ENCODE measurements around the gene AP5M1. TPM values are rescaled to one million over a fixed set of nuclear protein-coding genes. Genes with fewer than 3 reads are reported as not detected.
"Not testable (repeated sequence)": the region's sequence is repeated elsewhere in the genome, so short reads cannot be mapped to it uniquely, and the experiment has no call there.

Gene AP5M1
- total RNA-seq, 1 donor, result 22.4 TPM

GRCh38 chr14:57287745-57288144, 19.0 kb downstream of the AP5M1 start:
- no peak for DNase-seq (ENCODE audit: low read depth in 2 of 3, low spot score in 2 of 3)

GRCh38 chr14:57290751-57291150, 22.0 kb downstream of the AP5M1 start:
- DNase-seq (ENCODE audit: low read depth in 2 of 3, low spot score in 2 of 3), result no peak

DNA sequence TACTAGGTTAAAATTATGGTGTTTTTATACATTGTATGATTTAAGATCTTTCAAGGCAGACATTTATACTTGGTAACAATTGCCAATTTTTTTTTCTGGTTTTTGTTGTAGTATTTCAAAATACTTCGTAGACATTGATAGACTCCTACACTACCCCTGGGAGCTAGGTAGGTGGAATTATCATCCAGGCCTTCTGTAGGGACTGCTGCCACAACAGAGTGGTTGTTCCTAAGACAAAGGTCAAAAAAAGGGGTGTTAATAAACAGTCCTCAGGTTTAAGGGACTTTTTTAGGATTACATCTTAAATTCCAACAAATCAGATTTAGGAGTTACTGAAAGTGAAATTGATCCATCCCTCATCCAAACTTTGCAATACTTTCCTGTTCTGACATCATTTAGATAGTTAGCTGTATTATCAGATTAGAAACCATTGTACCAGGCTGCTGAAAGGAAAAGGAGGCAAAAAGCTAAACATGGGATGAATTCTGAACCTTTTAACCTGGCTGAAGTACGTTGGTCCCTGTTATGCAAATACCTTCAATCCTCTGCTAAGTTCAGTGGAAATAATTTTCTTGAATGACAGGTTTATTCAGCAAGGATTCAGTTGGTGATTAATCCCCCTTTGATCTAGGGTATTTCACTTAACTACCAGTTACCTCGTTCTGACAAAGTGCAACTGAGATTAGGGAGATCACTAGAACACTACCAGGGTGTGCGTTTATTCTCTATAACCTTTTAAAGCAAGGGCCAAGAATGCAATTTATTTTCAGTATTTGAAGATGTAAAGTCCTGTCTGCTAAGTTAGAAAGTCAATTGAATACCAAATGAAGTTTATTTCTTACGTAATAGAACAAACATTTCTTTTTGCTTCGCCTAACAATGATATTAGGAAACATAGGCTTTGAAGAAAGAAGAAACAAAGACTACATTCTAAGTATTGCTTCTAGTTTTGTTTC, 23.2 kb downstream of the AP5M1 start:
- no peak for DNase-seq (ENCODE audit: low read depth in 2 of 3, low spot score in 2 of 3)

- peak in 2 of 3 donors; percentile 9 to 44 for DNase-seq (ENCODE audit: low read depth in 2 of 3, low spot score in 2 of 3)
These were observed 25.4 kb downstream of the AP5M1 start for GRCh38 chr14:57293866-57294837.

DNA sequence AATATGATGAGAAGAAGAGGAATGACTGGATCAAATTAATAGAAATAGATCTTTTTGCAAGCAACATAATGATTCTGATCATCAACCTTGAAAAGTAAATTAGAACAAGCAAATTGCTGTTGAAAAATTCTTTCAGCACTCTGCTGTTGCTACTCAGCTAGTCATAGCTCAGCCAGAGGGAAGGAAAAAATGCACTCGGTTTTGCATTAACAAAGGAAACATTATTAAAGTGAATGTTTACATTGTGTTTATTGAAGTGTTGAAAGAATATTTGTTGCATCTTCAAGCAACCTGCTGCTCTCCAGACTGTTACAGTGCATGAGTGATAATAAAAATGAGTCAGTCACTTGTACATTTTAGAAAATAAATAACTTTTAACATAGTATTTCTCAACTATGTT, 26.5 kb downstream of the AP5M1 start:
- DNase-seq (ENCODE audit: low read depth in 2 of 3, low spot score in 2 of 3), result no peak

- no peak for DNase-seq (ENCODE audit: low read depth in 2 of 3, low spot score in 2 of 3)
These were observed 29.1 kb downstream of the AP5M1 start for GRCh38 chr14:57297852-57298251.

DNA sequence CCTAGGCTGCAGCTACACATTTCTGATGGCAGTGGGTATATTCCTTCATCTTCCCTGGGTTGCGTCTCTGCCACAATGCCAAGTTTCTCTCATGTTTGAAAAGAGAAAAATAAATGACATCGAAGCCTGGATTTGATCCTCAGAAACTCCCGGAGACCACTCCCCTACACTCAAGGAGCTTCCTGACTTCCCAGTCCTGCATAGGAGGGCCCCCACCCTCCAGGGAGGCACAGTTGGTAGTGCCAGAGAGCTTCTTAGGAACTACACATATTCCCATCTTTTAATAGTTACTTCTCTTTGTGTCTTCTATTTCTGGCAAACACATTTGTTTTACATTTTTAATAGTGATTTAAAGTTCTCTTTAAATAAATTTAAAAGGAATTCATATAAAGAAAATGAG, 30.7 kb downstream of the AP5M1 start:
- DNase-seq (ENCODE audit: low read depth in 2 of 3, low spot score in 2 of 3), result no peak

GRCh38 chr14:57302883-57303282, 34.1 kb downstream of the AP5M1 start:
- no peak for DNase-seq (ENCODE audit: low read depth in 2 of 3, low spot score in 2 of 3)

DNA sequence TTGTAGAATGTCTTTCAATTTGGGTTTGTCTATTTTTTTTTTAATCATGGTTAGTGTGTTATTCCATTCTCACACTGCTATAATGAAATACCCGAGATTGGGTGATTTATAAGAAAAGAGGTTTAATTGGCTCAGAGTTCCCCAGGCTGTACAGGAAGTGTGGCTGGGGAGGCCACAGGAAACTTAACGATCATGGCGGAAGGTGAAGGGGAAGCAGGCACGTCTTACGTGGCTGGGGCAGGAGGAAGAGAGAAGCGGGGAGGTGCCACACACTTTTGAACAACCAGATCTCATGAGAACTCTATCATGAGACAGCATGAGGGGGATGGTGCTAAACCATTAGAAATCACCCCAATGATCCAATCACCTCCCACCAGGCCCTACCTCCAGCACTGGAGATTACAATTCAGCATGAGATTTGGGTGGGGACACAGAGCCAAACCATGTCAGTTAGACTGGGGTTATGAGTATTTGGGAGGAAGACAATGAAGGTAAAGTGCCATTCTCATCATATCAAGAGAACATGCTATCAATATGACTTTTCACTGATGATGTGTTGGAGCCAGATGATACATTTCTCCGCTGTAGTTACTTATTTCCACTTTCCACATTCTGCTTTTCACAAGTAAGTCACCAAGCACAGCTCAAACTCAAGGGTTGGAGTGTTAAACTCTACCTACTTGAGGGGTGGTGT, 45.8 kb downstream of the AP5M1 start:
- DNase-seq (ENCODE audit: low read depth in 2 of 3, low spot score in 2 of 3), result peak in 1 of 3 donors; percentile 50

- DNase-seq (ENCODE audit: low read depth in 2 of 3, low spot score in 2 of 3), result peak; percentile 42 to 89 (median 67)
These were observed 48.6 kb downstream of the AP5M1 start for GRCh38 chr14:57317248-57317833.

- DNase-seq (ENCODE audit: low read depth in 2 of 3, low spot score in 2 of 3), result no peak
These were observed 50.9 kb downstream of the AP5M1 start for GRCh38 chr14:57319636-57320192.

DNA sequence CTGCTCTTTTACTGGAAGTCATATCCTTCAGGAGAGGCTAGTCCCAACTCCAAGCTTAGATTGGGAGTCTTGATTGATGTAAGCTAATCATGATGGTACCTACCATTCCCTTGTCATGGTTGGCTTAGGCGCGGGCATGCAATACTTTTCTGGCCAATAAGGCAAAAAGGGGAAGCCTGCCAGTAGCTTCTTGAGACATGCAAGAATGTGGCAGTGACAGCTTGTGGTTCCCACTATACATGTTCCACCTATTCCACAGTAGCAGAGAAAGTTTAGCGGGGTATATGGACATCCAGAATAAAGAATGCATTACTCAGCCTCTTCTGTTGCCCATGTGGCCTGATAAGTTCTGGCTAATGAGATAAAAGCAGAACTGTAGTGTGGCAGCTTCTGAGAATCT, 55.0 kb downstream of the AP5M1 start:
- peak in 1 of 3 donors; percentile 16 for DNase-seq (ENCODE audit: low read depth in 2 of 3, low spot score in 2 of 3)

DNA sequence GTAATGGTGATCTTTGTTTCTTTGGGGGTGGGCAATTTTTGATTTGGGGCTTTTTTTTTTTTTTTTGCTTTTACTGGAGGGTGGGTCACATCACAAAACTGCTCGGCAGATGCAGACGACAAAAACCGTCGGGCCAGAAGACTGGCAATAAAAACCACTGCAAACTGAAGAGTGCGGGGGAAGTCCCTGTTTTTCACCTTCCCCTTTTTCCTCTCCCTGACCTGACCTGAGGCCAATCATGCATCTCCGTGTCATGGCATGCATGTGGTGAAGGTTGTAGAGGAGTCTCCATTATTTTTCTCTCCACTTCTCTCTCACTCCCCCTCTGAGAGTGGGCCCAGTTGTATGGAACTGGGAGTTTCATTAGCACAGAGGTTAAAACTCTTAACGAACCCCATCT, 57.5 kb downstream of the AP5M1 start:
- DNase-seq (ENCODE audit: low read depth in 2 of 3, low spot score in 2 of 3), result no peak

- no peak for DNase-seq (ENCODE audit: low read depth in 2 of 3, low spot score in 2 of 3)
These were observed 61.1 kb downstream of the AP5M1 start for GRCh38 chr14:57329833-57330232.

DNA sequence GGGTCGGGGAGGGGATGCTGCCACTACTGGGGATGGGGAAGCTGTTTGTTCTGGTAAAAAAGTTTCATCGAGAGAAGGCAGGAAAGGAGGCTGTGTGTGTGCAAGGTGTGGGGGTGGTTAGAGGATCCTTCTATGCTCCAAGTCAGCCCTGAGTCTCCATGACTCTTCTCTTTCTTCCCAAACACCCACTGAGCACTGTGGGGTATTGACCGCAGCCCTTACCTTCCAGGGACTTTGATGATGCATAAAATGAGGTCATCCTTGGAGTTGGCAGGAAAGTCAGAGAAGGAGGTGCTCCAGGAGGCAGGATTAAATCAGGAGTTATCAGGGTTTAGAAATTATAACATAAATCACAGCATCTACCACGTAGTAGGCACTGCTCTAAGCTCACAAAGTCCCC, 63.7 kb downstream of the AP5M1 start:
- not testable (repeated sequence) for DNase-seq (ENCODE audit: low read depth in 2 of 3, low spot score in 2 of 3)

GRCh38 chr14:57333726-57334125, 65.0 kb downstream of the AP5M1 start:
- DNase-seq (ENCODE audit: low read depth in 2 of 3, low spot score in 2 of 3), result not testable (repeated sequence)

DNA sequence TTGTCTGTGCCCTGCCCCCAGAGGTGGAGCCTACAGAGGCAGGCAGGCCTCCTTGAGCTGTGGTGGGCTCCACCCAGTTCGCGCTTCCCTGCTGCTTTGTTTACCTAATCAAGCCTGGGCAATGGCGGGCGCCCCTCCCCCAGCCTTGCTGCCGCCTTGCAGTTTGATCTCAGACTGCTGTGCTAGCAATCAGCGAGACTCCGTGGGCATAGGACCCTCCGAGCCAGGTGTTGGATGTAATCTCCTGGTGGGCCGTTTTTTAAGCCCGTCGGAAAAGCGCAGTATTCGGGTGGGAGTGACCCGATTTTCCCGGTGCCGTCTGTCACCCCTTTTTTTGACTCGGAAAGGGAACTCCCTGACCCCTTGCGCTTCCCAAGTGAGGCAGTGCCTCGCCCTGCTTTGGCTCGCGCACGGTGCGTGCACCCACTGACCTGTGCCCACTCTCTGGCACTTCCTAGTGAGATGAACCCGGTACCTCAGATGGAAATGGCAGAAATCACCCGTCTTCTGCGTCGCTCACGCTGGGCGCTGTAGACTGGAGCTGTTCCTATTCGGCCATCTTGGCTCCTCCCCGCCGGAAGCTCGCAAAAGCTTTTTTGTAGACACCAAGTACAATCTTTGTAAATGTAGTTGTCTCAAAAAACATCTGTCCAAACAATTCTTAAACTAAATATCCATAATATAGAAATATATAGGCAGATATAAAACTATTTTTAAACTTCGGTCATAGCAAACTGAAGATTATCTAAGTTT, 75.0 kb downstream of the AP5M1 start:
- DNase-seq (ENCODE audit: low read depth in 2 of 3, low spot score in 2 of 3), result not testable (repeated sequence)

- no peak for DNase-seq (ENCODE audit: low read depth in 2 of 3, low spot score in 2 of 3)
These were observed 76.3 kb downstream of the AP5M1 start for GRCh38 chr14:57345106-57345505.

- DNase-seq (ENCODE audit: low read depth in 2 of 3, low spot score in 2 of 3), result no peak
These were observed 78.0 kb downstream of the AP5M1 start for GRCh38 chr14:57346741-57347140.

Data from hematopoietic multipotent progenitor cell (in vitro differentiated cells).